SK-N-MC (cell line): ENCODE results near the gene MYT1.

Experiments used
- EZH2 ChIP-seq: fragments of 200-600 bp; sonication (generic); IDR thresholded peaks from one replicate; pipeline ENCODE4 v1.6.1; 2017; ENCODE audit warnings: antibody characterized with exemption
- POLR2AphosphoS5 ChIP-seq: IDR thresholded peaks from 2 replicates; pipeline ENCODE4 v1.6.1; 2012; ENCODE audit warnings: mild to moderate bottlenecking, low read depth, low read length, borderline replicate concordance

GRCh38 chr20:64236137-64237088, 72.2 kb downstream of the MYT1 start:
- TF ChIP-seq EZH2 (no peak), POLR2AphosphoS5 (no peak)
